GM19324 (cell line): ENCODE results near the gene SENP5.
"Not testable (repeated sequence)": the region's sequence is repeated elsewhere in the genome, so short reads cannot be mapped to it uniquely, and the experiment has no call there.

Experiments
- ATAC-seq: cut with Tn5 transposase; IDR thresholded peaks from one replicate; pipeline ENCODE4 v1.9.1; 2021; ENCODE audit warnings: mild to moderate bottlenecking, moderate library complexity; ENCODE audit not compliant: unreplicated experiment, low FRiP score

Gene SENP5, protein sequence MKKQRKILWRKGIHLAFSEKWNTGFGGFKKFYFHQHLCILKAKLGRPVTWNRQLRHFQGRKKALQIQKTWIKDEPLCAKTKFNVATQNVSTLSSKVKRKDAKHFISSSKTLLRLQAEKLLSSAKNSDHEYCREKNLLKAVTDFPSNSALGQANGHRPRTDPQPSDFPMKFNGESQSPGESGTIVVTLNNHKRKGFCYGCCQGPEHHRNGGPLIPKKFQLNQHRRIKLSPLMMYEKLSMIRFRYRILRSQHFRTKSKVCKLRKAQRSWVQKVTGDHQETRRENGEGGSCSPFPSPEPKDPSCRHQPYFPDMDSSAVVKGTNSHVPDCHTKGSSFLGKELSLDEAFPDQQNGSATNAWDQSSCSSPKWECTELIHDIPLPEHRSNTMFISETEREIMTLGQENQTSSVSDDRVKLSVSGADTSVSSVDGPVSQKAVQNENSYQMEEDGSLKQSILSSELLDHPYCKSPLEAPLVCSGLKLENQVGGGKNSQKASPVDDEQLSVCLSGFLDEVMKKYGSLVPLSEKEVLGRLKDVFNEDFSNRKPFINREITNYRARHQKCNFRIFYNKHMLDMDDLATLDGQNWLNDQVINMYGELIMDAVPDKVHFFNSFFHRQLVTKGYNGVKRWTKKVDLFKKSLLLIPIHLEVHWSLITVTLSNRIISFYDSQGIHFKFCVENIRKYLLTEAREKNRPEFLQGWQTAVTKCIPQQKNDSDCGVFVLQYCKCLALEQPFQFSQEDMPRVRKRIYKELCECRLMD

DNA sequence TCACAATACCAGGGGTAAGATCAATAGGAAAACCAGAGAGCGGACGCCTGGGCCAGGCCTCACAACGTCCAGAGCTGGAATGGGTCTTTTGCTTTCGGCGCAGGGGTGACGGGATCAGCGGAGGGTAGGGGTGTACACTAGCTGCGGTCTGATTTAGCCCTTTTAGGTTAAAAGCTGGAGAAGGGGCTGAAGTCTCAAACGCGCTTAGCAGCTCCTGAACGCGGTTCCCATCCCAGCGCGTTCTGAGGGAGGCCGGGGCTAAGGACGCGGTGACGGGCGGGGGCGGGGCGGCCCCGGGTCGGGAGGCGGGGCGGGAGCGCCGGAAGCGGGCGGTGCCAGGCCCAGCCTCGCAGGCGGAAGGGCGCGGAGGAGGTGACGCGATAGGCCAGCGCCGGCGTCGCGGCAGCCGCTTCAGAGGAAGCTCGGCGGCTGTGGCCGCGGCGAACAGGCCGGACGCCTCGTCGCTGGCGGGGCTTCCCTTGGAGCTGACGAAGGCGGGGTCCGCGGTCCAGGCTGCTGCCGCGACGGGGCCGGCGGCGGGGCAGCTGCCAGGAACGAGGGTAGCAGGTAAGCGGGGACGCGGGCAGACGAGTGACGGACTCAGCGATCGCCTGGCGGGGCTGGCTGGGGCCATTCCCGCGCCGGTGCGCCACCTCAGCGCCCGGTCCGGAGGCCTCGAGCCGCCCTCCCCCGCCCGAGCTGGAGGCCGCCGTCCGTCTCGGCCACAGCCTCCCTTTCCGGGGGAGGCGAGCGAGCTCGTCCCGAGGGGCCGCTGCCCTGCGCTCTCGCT, at the start of gene SENP5:
Gene SENP5 (plus strand): TSS at position 414 of the 790 bp plus-strand sequence. CDS start 17,262 bp downstream, outside the sequence.
- ATAC-seq = peak; percentile 97

DNA sequence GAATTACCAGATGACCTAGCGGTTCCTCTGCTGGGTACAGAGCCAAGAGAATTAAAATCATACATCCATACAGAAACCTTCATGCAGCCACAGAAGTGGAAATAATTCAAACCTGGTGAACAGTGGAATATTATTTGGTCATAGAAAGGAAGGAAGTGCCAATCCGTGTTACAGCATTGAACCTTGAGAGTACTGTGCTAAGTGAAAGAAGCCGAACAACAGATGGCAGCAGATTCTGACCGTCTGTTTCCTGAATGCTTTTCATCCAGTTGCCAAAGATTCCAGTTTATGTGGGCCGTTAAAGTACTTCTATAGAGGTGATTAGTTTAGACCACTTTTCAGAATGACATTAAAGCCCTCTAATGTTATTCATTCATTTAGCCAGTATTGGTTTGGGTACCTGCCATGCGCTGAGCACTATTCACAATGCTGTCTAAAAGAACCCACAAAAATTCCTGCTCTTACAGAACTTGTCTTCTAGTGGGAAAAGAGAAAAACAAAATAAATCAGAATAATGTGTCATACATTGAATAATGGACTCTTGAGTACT, 45.8 kb upstream of the SENP5 start:
- no peak for ATAC-seq

DNA sequence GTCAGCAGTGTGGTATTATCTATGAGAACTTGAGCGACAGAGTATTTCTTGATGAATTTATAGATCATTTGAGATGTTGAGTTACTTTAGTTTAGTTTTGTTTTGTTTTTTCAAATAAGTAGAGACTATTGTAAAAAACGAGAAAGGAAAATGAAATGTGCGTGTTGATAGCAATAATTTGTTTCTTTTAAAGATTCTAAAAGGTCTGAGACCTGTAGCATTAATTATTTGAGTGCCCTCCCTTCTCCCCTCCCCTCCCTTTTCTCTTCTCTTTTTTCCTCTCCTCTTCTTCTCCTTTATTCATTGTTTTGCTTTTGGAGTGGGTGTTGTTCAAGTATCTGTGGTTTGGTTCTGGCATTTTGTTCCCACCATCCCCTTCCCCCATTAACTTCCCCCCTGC, 38.1 kb upstream of the SENP5 start:
- ATAC-seq = not testable (repeated sequence)

DNA sequence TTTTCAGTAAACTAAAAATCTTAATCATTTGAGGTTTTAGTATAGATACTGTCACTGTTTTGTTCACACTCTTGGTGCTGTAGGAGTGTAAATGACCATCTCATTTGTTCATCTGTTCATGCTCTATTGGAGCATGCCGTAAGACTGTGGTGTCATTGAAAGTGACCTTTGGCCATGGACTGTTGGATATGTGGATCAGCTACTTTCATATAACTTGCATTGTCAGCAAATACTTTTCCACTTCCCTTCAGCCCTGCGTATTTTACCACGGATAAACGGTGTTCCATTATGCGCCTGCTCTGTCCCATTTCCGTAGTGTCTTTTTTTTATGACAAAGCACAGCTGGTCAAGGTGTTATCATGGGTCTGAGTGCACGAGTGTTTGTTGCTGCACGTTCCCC, 32.6 kb upstream of the SENP5 start:
- ATAC-seq = no peak

DNA sequence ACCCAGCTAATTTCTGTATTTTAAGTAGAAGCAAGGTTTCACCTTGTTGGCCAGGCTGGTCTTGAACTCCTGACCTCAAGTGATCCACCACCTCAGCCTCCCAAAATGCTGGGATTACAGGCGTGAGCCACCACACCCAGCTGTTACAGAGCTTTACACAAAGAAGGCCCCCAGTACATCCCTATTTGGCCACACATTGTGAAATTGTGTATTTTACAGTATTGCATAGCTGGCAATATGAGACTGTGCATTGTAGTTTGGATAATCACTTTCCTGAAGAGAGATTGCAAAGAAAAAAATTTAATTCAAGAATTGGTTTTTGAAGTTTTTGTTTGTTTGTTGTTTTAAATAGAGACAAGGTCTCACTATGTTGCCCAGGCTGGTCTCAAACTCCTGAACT, 31.1 kb upstream of the SENP5 start:
- ATAC-seq = not testable (repeated sequence)

DNA sequence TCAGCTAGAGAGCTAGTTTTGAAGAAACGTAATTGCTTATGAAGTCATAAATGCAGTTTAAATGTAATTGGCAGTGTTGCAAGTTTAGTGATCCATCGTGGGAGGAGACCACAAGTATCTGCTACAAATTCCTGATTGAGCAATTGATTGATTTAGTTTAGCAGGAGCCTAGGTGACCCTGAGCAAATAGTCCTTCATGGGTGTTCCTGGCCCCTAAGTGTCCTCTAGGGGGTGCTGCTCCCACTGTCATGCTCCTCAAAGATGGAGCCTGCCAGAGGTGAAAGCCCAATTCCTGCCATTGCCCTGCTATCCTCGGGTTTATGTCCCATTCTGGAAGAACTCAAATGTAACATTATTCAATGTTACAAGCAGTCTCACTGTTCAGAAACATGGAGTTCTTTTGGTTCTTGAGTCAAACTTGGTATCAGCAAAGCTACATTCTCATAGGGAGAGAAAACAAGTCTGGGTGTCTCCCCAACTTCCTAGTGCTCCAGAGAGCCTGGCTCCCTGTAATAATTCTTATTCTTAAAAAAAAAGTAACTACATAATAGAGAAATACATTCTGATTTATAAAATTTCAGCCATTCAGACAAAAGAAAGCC, 29.8 kb upstream of the SENP5 start:
- no peak for ATAC-seq

DNA sequence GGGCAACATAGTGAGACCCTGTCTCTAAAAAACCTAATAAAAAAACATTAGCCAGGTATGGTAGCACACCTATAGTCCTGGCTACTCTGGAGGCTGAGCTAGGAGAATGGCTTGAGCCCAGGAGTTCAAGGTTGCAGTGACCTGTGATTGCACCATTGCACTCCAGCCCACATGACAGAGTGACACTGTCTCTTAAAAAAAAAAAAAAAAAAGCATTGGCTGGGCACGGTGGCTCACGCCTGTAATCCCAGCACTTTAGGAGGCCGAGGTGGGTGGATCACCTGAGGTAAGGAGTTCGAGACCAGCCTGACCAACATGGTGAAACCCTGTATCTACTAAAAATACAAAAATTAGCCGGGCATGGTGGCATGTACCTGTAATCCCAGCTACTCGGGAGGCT, 28.4 kb upstream of the SENP5 start:
- not testable (repeated sequence) for ATAC-seq

DNA sequence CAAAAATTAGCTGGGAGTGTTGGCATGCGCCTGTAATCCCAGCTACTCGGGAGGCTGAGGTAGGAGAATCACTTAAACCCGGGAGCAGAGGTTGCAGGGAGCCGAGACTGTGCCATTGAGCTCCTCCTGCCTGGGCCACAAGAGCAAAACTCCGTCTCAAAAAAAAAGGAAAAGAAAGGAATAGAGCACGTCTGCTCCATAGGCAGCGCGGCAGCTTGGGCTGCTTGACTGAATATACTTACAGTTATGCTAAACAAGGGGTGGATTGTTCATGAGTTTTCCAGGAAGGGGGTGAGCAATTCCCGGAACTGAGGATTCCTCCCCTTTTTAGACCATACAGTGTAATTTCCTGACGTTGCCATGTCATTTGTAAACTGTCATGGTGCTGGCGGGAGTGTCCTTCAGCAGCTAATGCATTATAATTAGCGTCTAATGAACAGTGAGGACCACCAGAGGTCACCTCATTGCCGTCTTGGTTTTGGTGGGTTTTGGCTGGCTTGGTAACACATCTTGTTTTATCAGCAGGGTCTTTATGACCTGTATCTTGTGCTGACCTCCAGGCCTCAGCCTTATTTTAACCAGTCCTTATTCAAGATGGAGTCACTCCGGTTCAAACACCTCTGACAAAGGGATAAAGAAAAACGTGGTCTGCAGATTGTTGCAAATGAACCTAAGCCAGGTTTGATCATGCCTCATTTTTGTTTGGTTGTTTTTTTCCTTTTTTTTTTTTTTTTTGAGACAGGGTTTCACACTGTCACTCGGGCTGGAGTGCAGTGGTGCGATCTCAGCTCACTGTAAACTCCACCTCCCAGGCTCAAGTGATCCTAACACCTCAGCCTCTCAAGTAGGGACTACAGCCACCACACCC, 24.9 kb upstream of the SENP5 start:
- no peak for ATAC-seq

DNA sequence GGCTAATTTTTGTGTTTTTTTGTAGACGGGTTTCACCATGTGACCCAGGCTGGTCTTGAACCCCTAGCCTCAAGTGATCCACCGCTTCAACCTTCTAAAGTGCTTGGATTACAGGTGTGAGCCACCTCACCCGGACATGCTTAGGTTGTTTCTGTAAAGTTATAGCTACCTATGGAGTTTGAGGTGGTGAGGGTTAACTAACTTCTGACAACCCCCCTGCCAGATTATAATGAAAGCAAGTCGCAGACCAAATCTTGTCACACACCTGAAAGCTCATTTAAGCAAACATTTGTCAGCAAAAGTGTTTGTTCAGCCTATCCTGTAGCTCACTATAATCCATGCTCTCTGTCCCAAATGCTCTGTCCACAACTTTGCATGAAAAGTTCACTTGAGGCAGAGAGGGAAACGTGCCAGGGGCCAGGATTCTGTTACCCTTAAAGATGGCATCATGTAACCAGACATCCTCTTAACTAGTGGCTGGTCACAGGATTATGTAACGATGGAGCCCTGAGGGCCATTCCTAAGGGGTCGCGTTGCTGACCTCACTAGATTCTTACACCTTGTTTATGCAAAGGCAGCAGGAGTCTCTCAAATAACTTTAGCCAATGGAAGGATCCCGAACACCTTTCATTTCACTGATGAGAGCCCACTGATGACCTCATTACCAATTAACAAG, 24.1 kb upstream of the SENP5 start:
- no peak for ATAC-seq

DNA sequence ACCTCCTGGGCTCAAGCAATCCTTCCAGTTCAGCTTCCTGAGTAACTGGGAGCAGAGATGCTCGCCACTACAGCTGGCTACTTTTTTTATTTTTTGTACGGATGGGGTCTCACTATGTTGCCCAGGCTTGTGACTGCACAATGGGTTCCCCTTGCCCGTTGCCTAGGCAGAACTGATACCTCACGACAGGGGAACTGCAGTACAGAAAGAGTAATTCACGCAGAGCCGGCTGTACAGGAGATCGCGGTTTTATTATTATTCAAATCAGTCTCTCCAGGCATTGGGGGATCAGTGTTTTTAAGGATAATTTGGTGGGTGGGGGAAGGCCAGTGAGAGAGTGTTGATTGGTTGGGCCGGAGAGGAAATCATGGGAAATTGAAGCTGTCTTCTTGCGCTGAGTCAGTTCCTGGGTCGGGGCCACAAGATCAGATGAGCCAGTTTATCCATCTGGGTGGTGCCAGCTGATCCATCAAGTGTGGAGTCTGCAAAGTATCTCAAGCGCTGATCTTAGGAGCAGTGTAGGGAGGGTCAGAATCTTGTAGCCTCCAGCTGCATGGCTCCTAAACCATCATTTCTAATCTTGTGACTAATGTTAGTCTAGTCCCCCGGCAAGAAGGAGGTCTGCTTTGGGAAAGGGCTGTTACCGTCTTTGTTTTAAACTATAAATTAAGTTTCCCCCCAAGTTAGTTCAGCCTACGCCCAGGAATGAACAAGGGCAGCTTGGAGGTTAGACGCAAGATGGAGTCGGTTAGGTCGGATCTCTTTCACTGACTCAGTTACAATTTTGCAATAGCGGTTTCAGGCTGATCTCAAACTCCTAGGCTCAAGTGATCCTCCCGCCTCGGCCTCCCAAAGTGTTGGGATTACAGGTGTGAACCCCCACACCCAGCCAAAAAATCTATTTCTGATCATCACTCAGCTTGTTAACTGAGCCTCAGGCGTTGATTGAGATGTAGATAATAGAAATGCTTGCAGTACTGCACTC, 23.2 kb upstream of the SENP5 start:
- not testable (repeated sequence) for ATAC-seq

DNA sequence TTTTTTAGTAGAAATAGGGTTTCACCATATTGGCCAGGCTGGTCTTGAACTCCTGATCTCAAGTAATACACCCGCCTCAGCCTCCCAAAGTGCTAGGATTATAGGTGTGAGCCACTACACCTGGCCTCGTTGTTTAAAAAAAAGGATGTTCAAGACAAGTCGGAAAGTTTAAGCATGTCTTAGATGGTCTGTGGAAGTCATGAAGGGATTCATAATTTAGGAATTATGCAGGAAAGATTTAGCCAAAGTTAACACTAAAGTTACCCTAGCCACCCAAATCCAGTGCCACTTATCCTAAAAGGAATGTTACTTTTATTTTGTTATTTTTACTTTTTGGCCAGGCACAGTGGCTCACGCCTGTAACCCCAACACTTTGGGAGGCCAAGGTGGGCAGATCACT, 19.3 kb upstream of the SENP5 start:
- ATAC-seq = not testable (repeated sequence)

DNA sequence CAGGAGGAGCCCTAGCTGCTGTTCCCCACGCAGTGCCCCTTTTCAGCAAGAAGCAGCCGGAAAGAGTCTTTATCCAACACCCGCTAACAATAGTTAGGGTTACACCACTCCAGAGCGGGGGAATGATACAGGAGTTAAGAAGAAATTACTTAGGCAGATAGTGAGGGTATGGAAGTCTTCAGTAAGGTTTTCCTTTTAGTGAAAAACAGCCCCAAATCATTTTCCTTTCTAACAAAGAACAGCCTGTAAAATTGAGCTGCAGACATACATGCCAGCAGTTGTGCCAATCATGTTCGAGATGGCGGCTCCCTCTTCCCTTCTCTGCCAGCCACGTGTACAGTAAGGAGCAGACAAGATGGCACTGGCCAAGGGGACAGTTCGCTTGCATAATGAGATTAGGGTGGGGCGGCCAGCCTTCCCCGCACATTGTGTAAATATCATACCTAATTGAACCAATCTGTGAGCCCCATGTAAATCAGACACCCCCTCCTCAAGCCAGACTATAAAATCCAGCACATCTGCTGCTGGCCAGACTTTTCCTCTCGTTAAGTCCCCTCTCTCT, 18.5 kb upstream of the SENP5 start:
- ATAC-seq = no peak

DNA sequence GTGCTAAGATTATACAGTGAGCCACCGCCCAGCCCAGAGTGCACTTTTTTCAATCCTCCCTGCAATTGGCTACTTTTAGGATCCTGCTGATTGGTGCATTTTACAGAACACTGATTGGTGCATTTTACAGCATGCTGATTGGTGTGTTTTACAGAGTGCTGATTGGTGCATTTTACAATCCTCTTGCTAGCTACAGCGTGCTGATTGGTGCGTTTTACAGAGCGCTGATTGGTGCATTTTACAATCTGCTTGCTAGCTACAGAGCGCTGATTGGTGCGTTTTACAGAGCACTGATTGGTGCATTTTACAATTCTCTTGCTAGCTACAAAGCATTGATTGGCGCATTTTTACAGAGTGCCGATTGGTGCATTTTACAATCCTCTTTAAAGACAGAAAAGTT, 4.7 kb upstream of the SENP5 start:
- ATAC-seq = not testable (repeated sequence)

DNA sequence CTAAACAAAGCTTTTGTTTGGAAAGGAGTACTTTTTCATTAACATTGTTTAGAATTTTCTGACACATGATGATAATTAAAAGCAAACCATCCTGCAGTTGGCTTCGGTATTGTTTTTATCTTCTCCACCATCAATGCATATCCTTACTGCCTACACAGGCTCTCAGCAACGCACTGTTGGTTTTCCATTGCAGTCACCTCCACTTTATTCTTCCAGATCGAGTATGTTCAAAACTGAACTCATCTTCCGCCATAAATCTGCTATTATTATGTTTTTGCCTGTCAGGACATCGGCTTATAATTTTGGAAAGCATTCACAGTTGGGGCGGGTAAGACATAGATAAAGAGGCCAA, 589 bp upstream of the SENP5 start:
- ATAC-seq = no peak

DNA sequence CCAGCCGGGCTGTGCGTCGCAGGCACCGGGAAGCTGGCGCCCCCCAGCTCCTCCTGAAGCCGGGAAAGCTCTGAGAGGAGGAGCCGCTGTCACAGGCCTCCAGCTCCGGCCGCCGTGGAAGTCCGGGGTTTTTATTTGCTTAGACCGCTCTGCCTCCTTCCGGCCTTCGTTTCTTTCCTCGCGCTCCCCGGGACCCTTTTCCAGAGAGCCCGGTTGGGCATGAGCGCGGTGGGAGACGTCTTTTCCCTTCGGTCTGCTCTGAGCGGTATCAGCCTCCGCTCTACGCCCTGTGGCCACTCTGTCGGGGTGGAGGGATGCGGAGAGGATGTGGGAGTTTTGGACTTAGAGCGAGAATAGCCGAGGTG, 559 bp downstream of the SENP5 start:
- peak; percentile 21 for ATAC-seq

DNA sequence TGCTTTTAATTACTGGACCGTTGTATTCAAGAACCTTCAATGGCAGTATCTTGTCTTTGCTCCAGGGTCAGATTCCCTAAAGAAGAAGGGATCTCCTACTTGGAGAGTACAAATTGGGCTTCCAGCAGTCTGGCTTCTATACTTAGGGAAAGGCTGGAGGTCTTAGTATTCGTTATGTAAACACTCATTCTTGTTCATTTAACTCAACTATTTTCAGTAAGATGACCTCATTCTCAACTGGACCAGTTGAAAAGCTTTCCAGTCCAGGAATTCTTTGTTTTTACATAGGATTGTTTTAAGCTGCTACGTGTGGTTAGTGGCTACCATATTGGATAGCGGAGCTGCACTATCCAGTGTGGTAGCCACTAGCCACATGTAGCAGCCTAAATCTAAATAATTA, 4.6 kb downstream of the SENP5 start:
- no peak for ATAC-seq

DNA sequence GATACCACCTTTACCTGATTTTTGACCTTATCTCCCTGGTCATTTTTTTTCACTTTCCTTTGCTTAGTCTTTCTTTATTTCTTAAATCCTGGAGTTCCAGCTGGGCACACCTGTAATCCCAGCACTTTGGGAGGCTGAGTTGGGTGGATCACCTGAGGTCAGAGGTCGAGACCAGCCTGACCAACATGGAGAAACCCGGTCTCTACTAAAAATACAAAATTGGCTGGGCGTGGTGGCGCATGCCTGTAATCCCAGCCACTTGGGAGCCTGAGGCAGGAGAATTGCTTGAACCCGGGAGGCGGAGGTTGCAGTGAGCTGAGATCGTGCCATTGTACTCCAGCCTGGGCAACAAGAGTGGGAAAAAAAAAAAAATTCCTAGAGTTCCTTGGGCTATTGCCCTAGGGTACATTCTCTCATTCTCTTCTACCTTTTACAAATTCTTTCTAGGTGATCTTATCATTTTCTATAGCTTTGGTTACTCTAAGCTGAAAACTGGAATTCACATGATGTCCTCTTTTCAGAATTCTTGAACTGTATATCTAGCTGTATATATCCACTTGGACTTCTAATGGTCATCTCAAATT, 6.9 kb downstream of the SENP5 start:
- ATAC-seq = not testable (repeated sequence)
